Common myeloid progenitor, CD34-positive (primary cell): ENCODE results near the gene APOH.

Experiments used
- CTCF ChIA-PET: fragments of 350-600 bp; sonication (Branson Sonifier 250); formaldehyde crosslinking; loops from one replicate; lab custom pipeline; 2021; ENCODE audit warnings: antibody characterized with exemption; lab: Charles Lee
- POLR2A ChIA-PET: fragments of 350-600 bp; sonication (Branson Sonifier 250); formaldehyde crosslinking; loops from one replicate; lab custom pipeline; 2021; ENCODE audit warnings: antibody characterized with exemption; lab: Charles Lee
- DNase-seq, 3 donors: peaks; one replicate each; pipeline versions ENCODE4 v3.0.0 to v3.0.0-alpha.2; 2013
- H3K27ac ChIP-seq, 2 experiments: 1 replicate in 1 of 2; 2 replicates in 1 of 2; pipeline ENCODE4 v1.7.0; 2013; ENCODE audit warnings: inconsistent platforms in 2 of 2, low read length in 2 of 2, mild to moderate bottlenecking in 2 of 2, low read depth in 1 of 2, moderate library complexity in 1 of 2; ENCODE audit not compliant: severe bottlenecking in 2 of 2, insufficient read depth in 1 of 2, poor library complexity in 1 of 2
- H3K27me3 ChIP-seq, 5 experiments: replicated peaks in 2 of 5; 1 replicate in 3 of 5; 2 replicates in 2 of 5; pipeline versions ENCODE4 v1.6.1 to v1.7.0; 2013; ENCODE audit warnings: low read length in 4 of 5, mild to moderate bottlenecking in 2 of 5, moderate library complexity in 2 of 5, inconsistent platforms in 1 of 5; ENCODE audit not compliant: insufficient read depth in 5 of 5, control insufficient read depth in 4 of 5
- H3K36me3 ChIP-seq, 4 experiments: 1 replicate in 2 of 4; 2 replicates in 2 of 4; pipeline versions ENCODE4 v1.6.1 to v1.7.0; 2013; ENCODE audit warnings: low read length in 3 of 4, control low read depth in 1 of 4, mild to moderate bottlenecking in 1 of 4; ENCODE audit not compliant: control insufficient read depth in 4 of 4, insufficient read depth in 4 of 4
- H3K4me1 ChIP-seq, 4 experiments: 1 replicate in 3 of 4; 2 replicates in 1 of 4; pipeline versions ENCODE4 v1.6.1 to v1.7.1; 2013; ENCODE audit warnings: low read length in 3 of 4, mild to moderate bottlenecking in 3 of 4, control low read depth in 1 of 4, inconsistent platforms in 1 of 4, moderate library complexity in 1 of 4; ENCODE audit not compliant: control insufficient read depth in 4 of 4, insufficient read depth in 4 of 4; ENCODE audit errors: control extremely low read depth in 1 of 4
- H3K4me3 ChIP-seq, 7 experiments: 1 replicate in 4 of 7; 2 replicates in 3 of 7; pipeline versions ENCODE4 v1.5.1 to v1.7.0; 2013; ENCODE audit warnings: mild to moderate bottlenecking in 7 of 7, low read length in 6 of 7, moderate library complexity in 6 of 7, inconsistent platforms in 2 of 7, low read depth in 2 of 7, control low read depth in 1 of 7; ENCODE audit not compliant: insufficient read depth in 4 of 7, control insufficient read depth in 1 of 7; ENCODE audit errors: extremely low read depth in 1 of 7
- H3K9me3 ChIP-seq, 5 experiments: 1 replicate in 4 of 5; 2 replicates in 1 of 5; pipeline versions ENCODE4 v1.6.1 to v1.7.1; 2013; ENCODE audit warnings: low read length in 4 of 5, mild to moderate bottlenecking in 2 of 5, inconsistent platforms in 1 of 5, low read depth in 1 of 5, moderate library complexity in 1 of 5; ENCODE audit not compliant: control insufficient read depth in 4 of 5, insufficient read depth in 2 of 5; ENCODE audit errors: control extremely low read depth in 1 of 5
- WGBS: methylation state at CpG from one replicate; pipeline ENCODE4 v1.1.5; 2013; ENCODE audit not compliant: insufficient coverage; 5-methylcytosine and 5-hydroxymethylcytosine counted together

The APOH gene

GRCh38 chr17:66240013-66240412, 10.8 kb upstream of the APOH start:
- ChIA-PET CTCF (no interaction called here), POLR2A (no interaction called here)
- DNase-seq = no peak
- no peaks in the 10 kb centered on the region for H3K9me3 ChIP-seq
- no peaks in the 10 kb centered on the region for H3K4me1 ChIP-seq
- H3K36me3 ChIP-seq = no peaks in the 10 kb centered on the region
- H3K27ac ChIP-seq = no peak overlapping the region
- peaks cover 0 to 28% (median 14%) of the 10 kb centered on the region in 5 experiments for H3K27me3 ChIP-seq
- 100% methylated on average over 5 of the region's 6 CpGs for WGBS
- H3K4me3 ChIP-seq = no peak overlapping the region

GRCh38 chr17:66235377-66235994, 6.3 kb upstream of the APOH start:
- no peak overlapping the region for H3K27ac ChIP-seq
- CTCF ChIA-PET = no interaction called here

GRCh38 chr17:66234611-66235010, 5.4 kb upstream of the APOH start:
- no peak overlapping the region for H3K4me3 ChIP-seq
- H3K27ac ChIP-seq = no peak overlapping the region
- 100% methylated on average over 1 of the region's 3 CpGs for WGBS
- peaks cover 0 to 9% (median 6%) of the 10 kb centered on the region in 5 experiments for H3K27me3 ChIP-seq
- no peaks in the 10 kb centered on the region for H3K36me3 ChIP-seq
- H3K9me3 ChIP-seq = no peaks in the 10 kb centered on the region
- ChIA-PET POLR2A (no interaction called here), CTCF (no interaction called here)
- H3K4me1 ChIP-seq = no peaks in the 10 kb centered on the region
- DNase-seq = no peak

More at GRCh38 chr17:66235377-66235994, 6.3 kb upstream of the APOH start:
- WGBS = no CpG with 5 or more reads among the region's 3 CpGs
- no peaks in the 10 kb centered on the region for H3K9me3 ChIP-seq
- POLR2A ChIA-PET = no interaction called here
- H3K36me3 ChIP-seq = no peaks in the 10 kb centered on the region
- H3K4me1 ChIP-seq = no peaks in the 10 kb centered on the region
- H3K4me3 ChIP-seq = no peak overlapping the region
- peaks cover 0 to 9% (median 3%) of the 10 kb centered on the region in 5 experiments for H3K27me3 ChIP-seq
- DNase-seq = no peak

GRCh38 chr17:66233023-66233753, 4.0 kb upstream of the APOH start:
- DNase-seq = no peak
- Histone ChIP-seq H3K27ac (no peak overlapping the region), H3K9me3 (no peaks in the 10 kb centered on the region), H3K27me3 (peaks cover 0 to 6% (median under 1%) of the 10 kb centered on the region in 5 experiments), H3K36me3 (no peaks in the 10 kb centered on the region), H3K4me1 (no peaks in the 10 kb centered on the region), H3K4me3 (no peak overlapping the region)
- POLR2A ChIA-PET = no interaction called here
- 87% methylated on average over 7 of the region's 8 CpGs for WGBS
- CTCF ChIA-PET = no interaction called here

GRCh38 chr17:66230922-66231591, 1.8 kb upstream of the APOH start:
- H3K27ac ChIP-seq = no peak overlapping the region

GRCh38 chr17:66229783-66230538, 746 bp upstream of the APOH start:
- WGBS = 82% methylated on average over 2 of the region's 4 CpGs

More at GRCh38 chr17:66230922-66231591, 1.8 kb upstream of the APOH start:
- Histone ChIP-seq H3K27me3 (peaks cover 0 to 5% (median 0%) of the 10 kb centered on the region in 5 experiments), H3K4me1 (no peaks in the 10 kb centered on the region), H3K36me3 (no peaks in the 10 kb centered on the region), H3K9me3 (no peaks in the 10 kb centered on the region), H3K4me3 (no peak overlapping the region)
- ChIA-PET POLR2A (no interaction called here), CTCF (interaction anchor here (1.2 kb wide), 1 partner anchor 36 kb away, joined by 3 read pairs; no protein-coding TSS in a partner anchor)
- DNase-seq = no peak
- 91% methylated on average over 4 of the region's 4 CpGs for WGBS

More at GRCh38 chr17:66229783-66230538, 746 bp upstream of the APOH start:
- H3K27ac ChIP-seq = no peak overlapping the region
- H3K36me3 ChIP-seq = no peaks in the 10 kb centered on the region
- H3K4me3 ChIP-seq = no peak overlapping the region
- H3K9me3 ChIP-seq = no peaks in the 10 kb centered on the region
- CTCF ChIA-PET = interaction anchor here (1.2 kb wide), 1 partner anchor 35 kb away, joined by 3 read pairs; no protein-coding TSS in a partner anchor
- POLR2A ChIA-PET = no interaction called here
- H3K27me3 ChIP-seq = peaks cover 0 to 5% (median 0%) of the 10 kb centered on the region in 5 experiments
- H3K4me1 ChIP-seq = no peaks in the 10 kb centered on the region
- no peak for DNase-seq
